ENCODE data around the gene ACTL6B. TPM values are rescaled to one million over a fixed set of nuclear protein-coding genes. Genes with fewer than 3 reads are reported as not detected.

The ACTL6B gene
- total RNA-seq, 1 experiment from 2014 or later: not detected

GRCh38 chr7:100673942-100674410 lies 17.7 kb upstream of the ACTL6B start:
- H3K4me2 ChIP-seq (ENCODE audit: low read length): peak overlapping the region; percentile 98
- H3K4me1 ChIP-seq (ENCODE audit: insufficient read depth, low read length): no peaks in the 10 kb centered on the region
- no peaks in the 10 kb centered on the region for H3K27me3 ChIP-seq (ENCODE audit: low read length)
- no peak overlapping the region for H3K27ac ChIP-seq (ENCODE audit: low read length)
- H3K4me3 ChIP-seq (ENCODE audit: low read length): peak overlapping the region; percentile 100
- peaks cover 24% of the 10 kb centered on the region for H3K79me2 ChIP-seq (ENCODE audit: low read length)
- H3K9ac ChIP-seq (ENCODE audit: low read length): peak overlapping the region; percentile 92
- TF ChIP-seq CTCF (conservative IDR thresholded peaks at IDR 0.05; ENCODE audit: low read depth, low read length) (no peak), EZH2 (IDR thresholded peaks at IDR 0.05; ENCODE audit: low read length, unreplicated experiment) (no peak), EZH2phosphoT487 (IDR thresholded peaks at IDR 0.05; ENCODE audit: borderline replicate concordance, low read length) (no peak)
- CTCF ChIA-PET: interaction anchor here (0.8 kb wide), 1 partner anchor 88 kb away, joined by 3 read pairs; the partner anchor contains the start of gene FBXO24
- no peaks in the 10 kb centered on the region for H3F3A ChIP-seq (ENCODE audit: low read length, unreplicated experiment)
- peak overlapping the region; percentile 95 for H2AFZ ChIP-seq (ENCODE audit: low read length)
- no peaks in the 10 kb centered on the region for H3K9me3 ChIP-seq (ENCODE audit: low read length)
- DNase-seq: no peak
- intact Hi-C loops (cut with micrococcal nuclease): loop anchor here (1.0 to 5.0 kb wide), 4 partner anchors 47 to 88 kb away; partner anchors contain the start of genes FBXO24, LRCH4 and MOSPD3
- ATAC-seq: peak; percentile 3; the same call in 1 of the 2 replicates
- no peaks in the 10 kb centered on the region for H4K20me1 ChIP-seq (ENCODE audit: low read length)
- no peaks in the 10 kb centered on the region for H3K9me2 ChIP-seq (replicated peaks; ENCODE audit: low read length)
- H3K36me3 ChIP-seq (ENCODE audit: low read depth, low read length): 0 out of 2 replicates have a peak, but pooled peaks cover 8% of the 10 kb centered on the region
- BruUV-seq (replicated peaks): no TSS peak
- POLR2A ChIA-PET (ENCODE audit: unreplicated experiment): no interaction called here

- Histone ChIP-seq H3K79me2 (ENCODE audit: low read length) (peaks cover 24% of the 10 kb centered on the region), H3K4me2 (ENCODE audit: low read length) (peak within 1 kb of the TSS; percentile 98), H3K36me3 (ENCODE audit: low read depth, low read length) (0 out of 2 replicates have a peak, but pooled peaks cover 8% of the 10 kb centered on the region), H3K27ac (ENCODE audit: low read length) (peak within 1 kb of the TSS; percentile 91), H3F3A (ENCODE audit: low read length, unreplicated experiment) (no peaks in the 10 kb centered on the region), H3K9me2 (replicated peaks; ENCODE audit: low read length) (no peaks in the 10 kb centered on the region), H3K4me3 (ENCODE audit: low read length) (peak within 1 kb of the TSS; percentile 100), H3K9ac (ENCODE audit: low read length) (peak within 1 kb of the TSS; percentile 92), H4K20me1 (ENCODE audit: low read length) (no peaks in the 10 kb centered on the region), H3K27me3 (ENCODE audit: low read length) (no peaks in the 10 kb centered on the region), H3K9me3 (ENCODE audit: low read length) (no peaks in the 10 kb centered on the region), H2AFZ (ENCODE audit: low read length) (peak within 1 kb of the TSS; percentile 95), H3K4me1 (ENCODE audit: insufficient read depth, low read length) (no peaks in the 10 kb centered on the region)
- no TSS peak for BruUV-seq (replicated peaks)
- peak; percentile 97 for DNase-seq
- TF ChIP-seq EZH2phosphoT487 (IDR thresholded peaks at IDR 0.05; ENCODE audit: borderline replicate concordance, low read length) (no peak), CTCF (conservative IDR thresholded peaks at IDR 0.05; ENCODE audit: low read depth, low read length) (no peak)
- intact Hi-C loops (cut with micrococcal nuclease): loop anchor here (1.0 to 5.0 kb wide), 4 partner anchors 46 to 87 kb away; partner anchors contain the start of genes FBXO24, LRCH4 and MOSPD3
- peak; percentile 73 for ATAC-seq
- POLR2A ChIA-PET (ENCODE audit: unreplicated experiment): interaction anchor here (0.6 kb wide), 2 partner anchors 19 to 41 kb away, joined by 3 to 6 read pairs; no protein-coding TSS in a partner anchor
- CTCF ChIA-PET: interaction anchor here (0.5 kb wide), 1 partner anchor 490 kb away, joined by 5 read pairs; no protein-coding TSS in a partner anchor
Observed at GRCh38 chr7:100673302-100673941, 17.2 kb upstream of the ACTL6B start, which contains the start of gene GNB2. Gene GNB2, plus strand, starts transcription at chr7:100673740. Its CDS starts 2,526 bp downstream, at chr7:100676266.

Measured in PC-3 (cell line).